MCF 10A (cell line): ENCODE results near the gene GRIA1. TPM values are rescaled to one million over a fixed set of nuclear protein-coding genes. Genes with fewer than 3 reads are reported as not detected.

Experiments
- BruUV-seq: library from RNA; stranded (reverse); fragments of 400-500 nt; replicated peaks from 2 replicates; lab custom pipeline; 2021; lab: Mats Ljungman, UMichigan
- CTCF ChIA-PET: fragments of 300-600 bp; sonication (Branson Sonifier 250); formaldehyde crosslinking; extraction: SDS; loops from one replicate; lab custom pipeline; 2021; ENCODE audit warnings: antibody characterized with exemption, inconsistent platforms; lab: Yijun Ruan, JAX
- POLR2A ChIA-PET: fragments of 300-600, 350-650 bp; sonication (Branson Sonifier 250); formaldehyde crosslinking; extraction: SDS; loops from one replicate; lab custom pipeline; 2020; ENCODE audit warnings: antibody characterized with exemption, inconsistent platforms; lab: Yijun Ruan, JAX
- DNase-seq: peaks from one replicate; pipeline ENCODE4 v3.0.0-alpha.2; 2018; ENCODE audit not compliant: unreplicated experiment
- H3K27ac Mint-ChIP-seq: one replicate; pipeline ENCODE4 v1.8.0; 2022; ENCODE audit warnings: mild to moderate bottlenecking, low read depth, mixed read lengths; ENCODE audit not compliant: unreplicated experiment
- H3K27me3 Mint-ChIP-seq: one replicate; pipeline ENCODE4 v1.8.0; 2022; ENCODE audit warnings: mixed read lengths; ENCODE audit not compliant: insufficient read depth, unreplicated experiment
- H3K36me3 Mint-ChIP-seq: one replicate; pipeline ENCODE4 v1.8.0; 2022; ENCODE audit warnings: mild to moderate bottlenecking, moderate library complexity, mixed read lengths; ENCODE audit not compliant: insufficient read depth, unreplicated experiment
- H3K4me1 Mint-ChIP-seq: one replicate; pipeline ENCODE4 v1.8.0; 2022; ENCODE audit warnings: mixed read lengths; ENCODE audit not compliant: insufficient read depth, unreplicated experiment
- H3K4me3 Mint-ChIP-seq: one replicate; pipeline ENCODE4 v1.8.0; 2022; ENCODE audit warnings: mild to moderate bottlenecking, moderate library complexity, mixed read lengths; ENCODE audit not compliant: unreplicated experiment
- H3K9me3 Mint-ChIP-seq: one replicate; pipeline ENCODE4 v1.8.0; 2022; ENCODE audit warnings: mixed read lengths; ENCODE audit not compliant: unreplicated experiment
- intact Hi-C: fragments of 100-400 bp; cut with micrococcal nuclease; formaldehyde crosslinking; loops from 2 replicates; pipeline ENCODE4 v1.14.1; 2022
- total RNA-seq: library from RNA; stranded (reverse); gene quantifications from 2 replicates; pipeline ENCODE4 v1.2.3, GENCODE V29; 2022
- TF ChIP-seq, protein P1 (sequence below): fragments of 200-600 bp; IDR thresholded peaks from one replicate; pipeline ENCODE4 v1.8.0; 2022; ENCODE audit warnings: antibody characterized with exemption, mild to moderate bottlenecking; ENCODE audit not compliant: unreplicated experiment

Gene GRIA1
- total RNA-seq, 1 experiment from 2014 or later: not detected

DNA sequence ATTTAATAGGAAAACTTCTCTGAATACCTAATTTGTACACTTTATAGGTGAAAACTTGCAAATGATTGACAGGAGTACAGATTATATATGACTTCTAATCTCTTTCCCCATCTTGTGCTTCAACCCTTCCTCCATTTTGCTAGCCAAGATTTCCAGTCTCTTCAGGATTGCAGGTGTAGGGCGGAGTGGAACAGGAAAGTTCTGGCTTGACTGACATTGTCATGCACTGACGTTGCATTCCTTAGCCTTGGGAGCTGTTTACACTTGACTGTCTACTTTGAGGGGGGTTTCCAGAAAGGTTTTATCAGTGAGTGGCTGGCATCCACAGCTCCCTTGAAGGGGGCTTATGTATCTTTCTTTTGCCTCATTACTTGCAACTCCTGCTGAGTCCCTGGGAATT is 34.1 kb upstream of the GRIA1 start:
- intact Hi-C loops: no loop called here
- no peaks in the 10 kb centered on the region for H3K27me3 Mint-ChIP-seq
- BruUV-seq: no TSS peak
- DNase-seq: no peak
- ChIA-PET POLR2A (interaction anchor here (0.7 to 1.6 kb wide), 2 partner anchors 20 to 507 kb away, joined by 3 to 7 read pairs; no protein-coding TSS in a partner anchor), CTCF (interaction anchor here (0.6 to 1.3 kb wide), 2 partner anchors 14 to 39 kb away, joined by 4 read pairs; no protein-coding TSS in a partner anchor)
- no peak overlapping the region for H3K27ac Mint-ChIP-seq
- H3K36me3 Mint-ChIP-seq: no peaks in the 10 kb centered on the region
- H3K9me3 Mint-ChIP-seq: no peaks in the 10 kb centered on the region
- peaks cover 20% of the 10 kb centered on the region for H3K4me1 Mint-ChIP-seq
- TF ChIP-seq, protein P1, sequence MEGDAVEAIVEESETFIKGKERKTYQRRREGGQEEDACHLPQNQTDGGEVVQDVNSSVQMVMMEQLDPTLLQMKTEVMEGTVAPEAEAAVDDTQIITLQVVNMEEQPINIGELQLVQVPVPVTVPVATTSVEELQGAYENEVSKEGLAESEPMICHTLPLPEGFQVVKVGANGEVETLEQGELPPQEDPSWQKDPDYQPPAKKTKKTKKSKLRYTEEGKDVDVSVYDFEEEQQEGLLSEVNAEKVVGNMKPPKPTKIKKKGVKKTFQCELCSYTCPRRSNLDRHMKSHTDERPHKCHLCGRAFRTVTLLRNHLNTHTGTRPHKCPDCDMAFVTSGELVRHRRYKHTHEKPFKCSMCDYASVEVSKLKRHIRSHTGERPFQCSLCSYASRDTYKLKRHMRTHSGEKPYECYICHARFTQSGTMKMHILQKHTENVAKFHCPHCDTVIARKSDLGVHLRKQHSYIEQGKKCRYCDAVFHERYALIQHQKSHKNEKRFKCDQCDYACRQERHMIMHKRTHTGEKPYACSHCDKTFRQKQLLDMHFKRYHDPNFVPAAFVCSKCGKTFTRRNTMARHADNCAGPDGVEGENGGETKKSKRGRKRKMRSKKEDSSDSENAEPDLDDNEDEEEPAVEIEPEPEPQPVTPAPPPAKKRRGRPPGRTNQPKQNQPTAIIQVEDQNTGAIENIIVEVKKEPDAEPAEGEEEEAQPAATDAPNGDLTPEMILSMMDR: no peak
- H3K4me3 Mint-ChIP-seq: no peak overlapping the region

DNA sequence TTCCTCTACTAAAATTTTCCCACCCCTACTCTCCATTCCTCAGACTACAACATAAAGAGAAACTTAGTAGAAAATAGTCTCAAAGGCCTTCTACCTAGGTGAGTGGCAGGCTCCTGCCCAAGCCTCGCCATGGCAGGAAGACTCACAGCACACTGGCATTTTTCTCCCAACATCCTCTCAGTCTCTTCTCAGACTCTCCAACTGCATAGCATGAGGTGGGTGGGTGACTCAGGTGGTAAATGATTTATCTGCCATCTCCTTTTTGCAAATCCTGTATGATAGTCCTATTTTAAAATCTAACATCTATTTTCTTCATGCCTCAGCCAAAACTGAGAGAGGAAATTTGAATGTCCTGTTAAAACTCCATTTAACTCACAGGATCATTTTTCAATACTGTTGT is 33.5 kb upstream of the GRIA1 start:
- H3K4me1 Mint-ChIP-seq: peaks cover 13% of the 10 kb centered on the region
- intact Hi-C loops: no loop called here
- H3K9me3 Mint-ChIP-seq: no peaks in the 10 kb centered on the region
- no peak overlapping the region for H3K27ac Mint-ChIP-seq
- TF ChIP-seq, protein P1: no peak
- ChIA-PET POLR2A (interaction anchor here (0.7 kb wide), 1 partner anchor 508 kb away, joined by 3 read pairs; no protein-coding TSS in a partner anchor), CTCF (interaction anchor here (1.3 kb wide), 1 partner anchor 39 kb away, joined by 4 read pairs; no protein-coding TSS in a partner anchor)
- no peak overlapping the region for H3K4me3 Mint-ChIP-seq
- BruUV-seq: no TSS peak
- H3K36me3 Mint-ChIP-seq: no peaks in the 10 kb centered on the region
- no peaks in the 10 kb centered on the region for H3K27me3 Mint-ChIP-seq
- DNase-seq: no peak

DNA sequence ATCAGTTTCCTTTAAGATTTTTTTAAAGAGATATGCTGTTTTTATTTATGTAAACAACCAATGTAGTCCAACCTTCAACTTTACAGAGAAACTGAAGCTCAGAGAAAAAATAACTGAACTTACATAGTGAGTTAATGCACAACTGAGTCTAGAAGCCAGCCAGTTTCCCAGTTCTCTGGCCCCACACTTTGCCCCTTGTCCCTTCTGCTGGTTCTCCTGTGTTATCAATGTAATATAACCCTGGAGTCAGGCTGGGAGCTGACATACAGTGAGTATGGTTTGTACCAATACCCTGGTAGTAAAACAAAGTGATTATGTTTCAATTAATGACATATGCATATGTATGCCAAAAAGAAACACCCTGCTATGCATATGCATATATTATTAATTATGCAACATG is 32.2 kb upstream of the GRIA1 start:
- no peaks in the 10 kb centered on the region for H3K9me3 Mint-ChIP-seq
- BruUV-seq: no TSS peak
- intact Hi-C loops: no loop called here
- TF ChIP-seq, protein P1: no peak
- no peak overlapping the region for H3K27ac Mint-ChIP-seq
- no peaks in the 10 kb centered on the region for H3K36me3 Mint-ChIP-seq
- ChIA-PET CTCF (interaction anchor here (1.0 to 1.7 kb wide), 2 partner anchors 10 to 143 kb away, joined by 3 to 8 read pairs; no protein-coding TSS in a partner anchor), POLR2A (interaction anchor here (0.6 to 0.9 kb wide), 2 partner anchors 10 to 34 kb away, joined by 3 read pairs; no protein-coding TSS in a partner anchor)
- no peak for DNase-seq
- H3K4me3 Mint-ChIP-seq: no peak overlapping the region
- H3K27me3 Mint-ChIP-seq: no peaks in the 10 kb centered on the region
- peaks cover 9% of the 10 kb centered on the region for H3K4me1 Mint-ChIP-seq

DNA sequence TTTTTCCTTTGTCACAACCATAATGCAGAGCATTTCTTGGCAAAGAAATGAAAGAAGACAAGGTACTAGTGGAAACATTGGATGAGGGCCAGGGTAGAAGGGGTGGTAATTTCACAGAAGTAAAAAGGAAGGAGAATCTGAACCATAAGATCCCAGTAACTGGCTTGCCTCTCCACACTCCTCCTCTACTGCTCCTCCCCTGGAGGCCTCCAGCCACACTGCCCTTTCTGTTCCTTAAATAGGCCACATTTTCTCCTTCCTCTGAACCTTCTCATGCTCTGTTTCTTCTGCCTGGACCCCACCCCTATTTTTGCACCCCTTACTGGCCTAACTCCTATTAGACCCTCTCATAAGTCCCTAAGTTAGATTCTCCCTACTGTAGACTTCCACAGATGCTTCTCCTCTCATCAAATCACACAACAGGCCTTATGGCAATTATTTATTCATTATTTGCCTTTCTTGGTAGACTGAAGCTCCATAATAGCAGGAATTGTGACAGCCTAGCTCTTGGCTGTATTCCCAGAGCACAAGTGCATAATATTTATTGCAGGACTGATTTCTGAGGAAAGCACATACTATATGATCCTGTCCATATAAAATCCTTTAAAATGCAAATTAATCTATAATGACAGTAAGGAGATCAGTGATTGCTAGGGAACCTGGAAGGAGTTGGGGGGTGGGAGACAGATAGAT is 31.3 kb upstream of the GRIA1 start:
- CTCF ChIA-PET: interaction anchor here (0.7 to 1.7 kb wide), 4 partner anchors 11 to 208 kb away, joined by 3 to 8 read pairs (median 4); no protein-coding TSS in a partner anchor

More for the DNA sequence above, 31.3 kb upstream of the GRIA1 start:
- Mint-ChIP-seq H3K27me3 (no peaks in the 10 kb centered on the region), H3K27ac (no peak overlapping the region), H3K4me1 (peaks cover 13% of the 10 kb centered on the region), H3K9me3 (no peaks in the 10 kb centered on the region), H3K4me3 (no peak overlapping the region), H3K36me3 (no peaks in the 10 kb centered on the region)
- intact Hi-C loops: no loop called here
- BruUV-seq: no TSS peak
- POLR2A ChIA-PET: interaction anchor here (0.6 to 0.9 kb wide), 2 partner anchors 11 to 35 kb away, joined by 3 read pairs; no protein-coding TSS in a partner anchor
- no peak for DNase-seq
- TF ChIP-seq, protein P1: no peak
